Measurements from ENCODE around the gene CALB2.
"Not testable (repeated sequence)": the region's sequence is repeated elsewhere in the genome, so short reads cannot be mapped to it uniquely, and the experiment has no call there.

CALB2 gene

GRCh38 chr16:71352963-71353460, 5.5 kb upstream of the CALB2 start:
- DNase-seq (ENCODE audit: low read depth), result no peak

- no peak for DNase-seq (ENCODE audit: low read depth)
Measured at GRCh38 chr16:71353736-71354135, 4.8 kb upstream of the CALB2 start.

GRCh38 chr16:71354156-71354555, 4.4 kb upstream of the CALB2 start:
- no peak for DNase-seq (ENCODE audit: low read depth)

GRCh38 chr16:71356051-71356740, 2.3 kb upstream of the CALB2 start:
- DNase-seq (ENCODE audit: low read depth), result no peak

- DNase-seq (ENCODE audit: low read depth), result not testable (repeated sequence)
Measured at GRCh38 chr16:71356936-71357335, 1.6 kb upstream of the CALB2 start.

GRCh38 chr16:71357681-71358080, 842 bp upstream of the CALB2 start:
- no peak for DNase-seq (ENCODE audit: low read depth)

GRCh38 chr16:71359431-71359830, 908 bp downstream of the CALB2 start:
- DNase-seq (ENCODE audit: low read depth), result no peak

- no peak for DNase-seq (ENCODE audit: low read depth)
Measured at GRCh38 chr16:71360378-71360777, 1.9 kb downstream of the CALB2 start.

- no peak for DNase-seq (ENCODE audit: low read depth)
Measured at GRCh38 chr16:71364133-71364681, 5.7 kb downstream of the CALB2 start.

GRCh38 chr16:71365021-71365420, 6.5 kb downstream of the CALB2 start:
- no peak for DNase-seq (ENCODE audit: low read depth)

GRCh38 chr16:71367241-71367976, 8.9 kb downstream of the CALB2 start:
- no peak for DNase-seq (ENCODE audit: low read depth)

GRCh38 chr16:71368958-71369357, 10.4 kb downstream of the CALB2 start:
- no peak for DNase-seq (ENCODE audit: low read depth)

- DNase-seq (ENCODE audit: low read depth), result no peak
Measured at GRCh38 chr16:71369494-71369893, 11.0 kb downstream of the CALB2 start.

- no peak for DNase-seq (ENCODE audit: low read depth)
Measured at GRCh38 chr16:71371237-71371636, 12.7 kb downstream of the CALB2 start.

- no peak for DNase-seq (ENCODE audit: low read depth)
Measured at GRCh38 chr16:71373073-71373472, 14.6 kb downstream of the CALB2 start.

- DNase-seq (ENCODE audit: low read depth), result no peak
Measured at GRCh38 chr16:71376465-71377157, 18.1 kb downstream of the CALB2 start.

GRCh38 chr16:71379711-71380110, 21.2 kb downstream of the CALB2 start:
- DNase-seq (ENCODE audit: low read depth), result no peak

- no peak for DNase-seq (ENCODE audit: low read depth)
Measured at GRCh38 chr16:71380831-71381230, 22.3 kb downstream of the CALB2 start.

GRCh38 chr16:71383054-71383773, 24.7 kb downstream of the CALB2 start:
- no peak for DNase-seq (ENCODE audit: low read depth)

GRCh38 chr16:71384073-71384724, 25.7 kb downstream of the CALB2 start:
- no peak for DNase-seq (ENCODE audit: low read depth)

All from stimulated activated CD8-positive, alpha-beta memory T cell treated with anti-CD3 and anti-CD28 coated beads, Interleukin-12 subunit alpha, Interleukin-12 subunit beta, amount 100 ng/mL, for 4 hours (primary cell).